GM21447 (cell line): ENCODE results near the gene TCEANC.
"Not testable (repeated sequence)": the region's sequence is repeated elsewhere in the genome, so short reads cannot be mapped to it uniquely, and the experiment has no call there.

Experiments
- ATAC-seq: cut with Tn5 transposase; IDR thresholded peaks from one replicate; pipeline ENCODE4 v1.9.1; 2021; ENCODE audit not compliant: unreplicated experiment

Gene TCEANC

GRCh38 chrX:13655674-13656073, 2.7 kb downstream of the TCEANC start:
- ATAC-seq = no peak

- no peak for ATAC-seq
Measured at GRCh38 chrX:13658602-13659001, 5.7 kb downstream of the TCEANC start.

- no peak for ATAC-seq
Measured at GRCh38 chrX:13659063-13659462, 6.1 kb downstream of the TCEANC start.

GRCh38 chrX:13661735-13662288, 8.9 kb downstream of the TCEANC start:
- no peak for ATAC-seq

GRCh38 chrX:13662355-13662791, 9.4 kb downstream of the TCEANC start:
- no peak for ATAC-seq

GRCh38 chrX:13664020-13664419, 11.1 kb downstream of the TCEANC start:
- ATAC-seq = no peak

- no peak for ATAC-seq
Measured at GRCh38 chrX:13666836-13667235, 13.9 kb downstream of the TCEANC start.

GRCh38 chrX:13667919-13668318, 15.0 kb downstream of the TCEANC start:
- ATAC-seq = no peak

GRCh38 chrX:13669246-13669737, 16.4 kb downstream of the TCEANC start:
- ATAC-seq = peak; percentile 77

- ATAC-seq = not testable (repeated sequence)
Measured at GRCh38 chrX:13669755-13670154, 16.8 kb downstream of the TCEANC start.

GRCh38 chrX:13670197-13670596, 17.3 kb downstream of the TCEANC start:
- ATAC-seq = no peak

GRCh38 chrX:13673016-13673415, 20.1 kb downstream of the TCEANC start:
- ATAC-seq = no peak

- ATAC-seq = no peak
Measured at GRCh38 chrX:13676885-13677284, 23.9 kb downstream of the TCEANC start.

- not testable (repeated sequence) for ATAC-seq
Measured at GRCh38 chrX:13679700-13680099, 26.8 kb downstream of the TCEANC start.

- ATAC-seq = no peak
Measured at GRCh38 chrX:13681595-13681994, 28.7 kb downstream of the TCEANC start.

GRCh38 chrX:13684361-13684760, 31.4 kb downstream of the TCEANC start:
- ATAC-seq = no peak

GRCh38 chrX:13685126-13685763, 32.3 kb downstream of the TCEANC start:
- no peak for ATAC-seq

GRCh38 chrX:13687203-13687602, 34.3 kb downstream of the TCEANC start:
- no peak for ATAC-seq

GRCh38 chrX:13688384-13688957, 35.5 kb downstream of the TCEANC start:
- ATAC-seq = no peak

GRCh38 chrX:13688958-13689740, 36.2 kb downstream of the TCEANC start, which contains the start of gene RAB9A:
Gene RAB9A, plus strand, starts transcription at chrX:13689128. Its CDS starts 19,619 bp downstream, at chrX:13708747.
- ATAC-seq = peak; percentile 68

GRCh38 chrX:13689741-13690211, 36.8 kb downstream of the TCEANC start:
- no peak for ATAC-seq
